Large intestine (tissue), 3 donors: Measurements from ENCODE around the gene SLC9A2. TPM values are rescaled to one million over a fixed set of nuclear protein-coding genes. Genes with fewer than 3 reads are reported as not detected.

Experiments used
- DNase-seq, 2 donors: peaks; one replicate each; pipeline versions ENCODE4 v3.0.0 to v3.0.0-alpha.2; 2013
- H3K27ac ChIP-seq: one replicate; pipeline ENCODE4 v1.5.1; 2013; ENCODE audit warnings: low read length
- H3K27me3 ChIP-seq: 2 replicates; pipeline ENCODE4 v1.6.1; 2013; ENCODE audit warnings: low read length; ENCODE audit not compliant: control insufficient read depth, insufficient read depth
- H3K36me3 ChIP-seq: 2 replicates; pipeline ENCODE4 v1.6.1; 2013; ENCODE audit warnings: low read length; ENCODE audit not compliant: control insufficient read depth, insufficient read depth
- H3K4me1 ChIP-seq: one replicate; pipeline ENCODE4 v1.6.1; 2013; ENCODE audit warnings: low read length; ENCODE audit not compliant: control insufficient read depth, insufficient read depth
- H3K4me3 ChIP-seq: one replicate; pipeline ENCODE4 v1.5.1; 2013; ENCODE audit warnings: low read length
- H3K9me3 ChIP-seq: one replicate; pipeline ENCODE4 v1.6.1; 2013; ENCODE audit warnings: mild to moderate bottlenecking, low read depth, low read length, moderate library complexity; ENCODE audit not compliant: control insufficient read depth
- WGBS: methylation state at CpG from one replicate; pipeline ENCODE4 v1.1.5; 2013; ENCODE audit warnings: low lambda C conversion rate; ENCODE audit not compliant: insufficient coverage; 5-methylcytosine and 5-hydroxymethylcytosine counted together
- polyA plus RNA-seq: library from polyadenylated mRNA; unstranded; fragments of 120-200 nt; gene quantifications from one replicate; pipeline ENCODE4 v1.2.1, GENCODE V29; 2013

Gene SLC9A2
- polyA plus RNA-seq, 1 donor: 2.1 TPM

- H3K4me1 ChIP-seq: peaks cover 6% of the 10 kb centered on the region
- H3K36me3 ChIP-seq: no peaks in the 10 kb centered on the region
- WGBS: 100% methylated on average over 1 of the region's 12 CpGs
- no peaks in the 10 kb centered on the region for H3K9me3 ChIP-seq
- no peak overlapping the region for H3K27ac ChIP-seq
- no peak overlapping the region for H3K4me3 ChIP-seq
- no peak for DNase-seq
- no peaks in the 10 kb centered on the region for H3K27me3 ChIP-seq
Measured at GRCh38 chr2:102704531-102704930, 85.2 kb downstream of the SLC9A2 start.

DNA sequence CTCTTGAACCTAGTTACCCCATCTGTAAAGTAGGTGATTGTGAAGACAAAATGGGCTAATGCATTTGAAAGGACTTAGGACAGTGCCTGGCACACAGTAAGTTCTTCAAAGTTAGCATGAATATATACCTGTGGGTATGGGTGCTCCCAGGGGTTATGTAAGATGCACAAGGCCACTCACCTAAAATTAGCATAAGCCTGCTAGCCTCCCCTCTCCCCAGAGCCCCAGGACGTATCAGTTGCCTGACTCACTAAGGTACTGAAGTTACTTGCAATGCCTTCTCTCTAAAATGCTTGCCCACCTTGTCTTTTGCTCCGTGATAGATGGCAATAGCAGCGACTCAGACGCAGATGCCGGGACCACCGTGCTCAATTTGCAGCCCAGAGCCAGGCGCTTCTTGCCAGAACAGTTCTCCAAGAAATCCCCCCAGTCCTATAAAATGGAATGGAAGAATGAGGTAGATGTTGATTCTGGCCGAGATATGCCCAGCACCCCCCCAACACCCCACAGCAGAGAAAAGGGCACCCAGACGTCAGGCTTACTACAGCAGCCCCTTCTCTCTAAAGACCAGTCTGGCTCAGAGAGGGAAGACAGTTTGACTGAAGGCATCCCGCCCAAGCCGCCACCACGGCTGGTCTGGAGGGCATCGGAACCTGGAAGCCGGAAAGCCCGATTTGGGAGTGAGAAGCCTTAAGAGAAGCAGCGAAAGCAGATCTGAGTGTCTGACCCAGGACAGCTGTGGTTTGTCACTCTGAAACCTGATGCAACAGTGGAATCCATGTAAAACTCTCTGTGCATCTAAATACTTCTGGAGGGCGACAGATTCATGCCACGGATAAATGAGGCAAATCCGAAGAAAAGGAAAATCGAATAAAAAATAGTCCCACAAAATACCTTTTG lies 88.7 kb downstream of the SLC9A2 start:
- 98% methylated on average over 4 of the region's 20 CpGs for WGBS
- no peak overlapping the region for H3K4me3 ChIP-seq
- peaks cover 6% of the 10 kb centered on the region for H3K4me1 ChIP-seq
- H3K9me3 ChIP-seq: no peaks in the 10 kb centered on the region
- no peaks in the 10 kb centered on the region for H3K27me3 ChIP-seq
- H3K27ac ChIP-seq: no peak overlapping the region
- DNase-seq: no peak
- no peaks in the 10 kb centered on the region for H3K36me3 ChIP-seq

DNA sequence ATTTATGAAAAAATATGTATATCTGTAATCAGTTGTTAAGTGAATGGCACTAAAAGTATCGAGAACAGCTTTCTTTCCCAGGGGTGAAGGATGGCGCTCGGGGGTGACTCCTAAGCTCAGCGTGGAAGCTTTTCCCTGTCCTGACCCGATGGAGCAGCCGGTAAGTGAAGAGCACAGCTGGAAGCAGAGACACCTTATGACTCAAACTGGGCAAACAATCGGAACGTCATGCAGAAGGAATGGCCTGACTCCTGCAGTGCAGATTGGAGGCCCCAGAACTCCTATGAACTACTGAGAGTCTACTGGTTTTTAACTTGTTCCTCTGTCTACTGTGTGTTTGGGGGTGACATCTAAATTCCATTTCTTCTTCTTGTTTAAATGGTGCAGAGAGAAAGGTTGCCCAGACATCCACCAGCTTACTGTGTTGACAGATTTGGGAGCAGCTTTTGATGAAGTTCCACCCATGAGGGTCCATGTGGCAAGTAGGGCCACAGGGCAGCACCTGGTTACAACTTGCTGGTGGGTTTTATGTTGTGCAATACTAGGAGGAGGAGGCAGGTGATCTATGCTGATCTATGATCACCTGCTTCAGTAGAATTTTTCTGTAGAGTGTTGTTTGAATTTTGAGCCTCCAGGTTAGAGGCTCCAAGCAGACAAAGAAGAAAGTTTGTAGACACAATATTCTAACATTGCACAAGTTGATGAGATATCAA lies 89.7 kb downstream of the SLC9A2 start:
- Histone ChIP-seq H3K27ac (no peak overlapping the region), H3K9me3 (no peaks in the 10 kb centered on the region), H3K4me3 (no peak overlapping the region), H3K36me3 (no peaks in the 10 kb centered on the region), H3K4me1 (peaks cover 6% of the 10 kb centered on the region), H3K27me3 (no peaks in the 10 kb centered on the region)
- WGBS: 100% methylated on average over 1 of the region's 8 CpGs
- peak; percentile 22 to 38 for DNase-seq

DNA sequence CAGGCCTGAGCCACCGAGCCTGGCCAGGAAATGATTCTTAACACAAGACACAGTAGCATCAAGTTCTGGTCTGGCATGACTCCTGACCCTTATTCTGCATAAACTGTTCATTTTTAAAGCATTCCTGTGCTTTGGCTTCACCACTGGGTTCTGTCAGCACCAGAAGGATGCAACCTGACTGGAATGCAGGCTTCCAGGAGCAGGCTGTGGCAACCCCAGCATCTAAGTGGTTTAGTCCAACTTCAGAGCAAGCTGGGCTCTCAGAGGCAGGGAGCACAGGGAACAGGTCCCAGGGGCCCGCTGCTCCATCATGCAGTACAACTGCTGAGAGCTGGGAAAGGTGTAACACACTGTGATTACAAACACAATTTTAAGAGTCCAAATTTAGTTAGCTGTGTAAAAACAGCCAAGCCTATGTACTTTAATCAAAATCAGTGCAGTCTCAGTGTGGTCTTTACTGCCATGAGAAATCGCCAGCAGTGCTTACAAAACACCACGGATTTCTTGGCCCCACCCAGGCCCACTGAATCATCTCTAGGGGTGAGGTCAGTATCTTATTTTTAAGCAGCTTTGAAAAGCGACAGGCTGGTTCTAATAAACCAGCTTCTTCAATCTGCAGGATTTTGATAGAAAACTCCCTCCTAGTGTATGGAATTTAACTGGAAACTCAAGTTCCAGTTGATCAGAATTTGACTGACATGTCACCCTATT lies 98.1 kb downstream of the SLC9A2 start:
- WGBS: no CpG with 5 or more reads among the region's 5 CpGs
- no peaks in the 10 kb centered on the region for H3K9me3 ChIP-seq
- no peak overlapping the region for H3K4me3 ChIP-seq
- no peaks in the 10 kb centered on the region for H3K27me3 ChIP-seq
- peaks cover 44% of the 10 kb centered on the region for H3K36me3 ChIP-seq
- H3K4me1 ChIP-seq: no peaks in the 10 kb centered on the region
- DNase-seq: no peak
- no peak overlapping the region for H3K27ac ChIP-seq

DNA sequence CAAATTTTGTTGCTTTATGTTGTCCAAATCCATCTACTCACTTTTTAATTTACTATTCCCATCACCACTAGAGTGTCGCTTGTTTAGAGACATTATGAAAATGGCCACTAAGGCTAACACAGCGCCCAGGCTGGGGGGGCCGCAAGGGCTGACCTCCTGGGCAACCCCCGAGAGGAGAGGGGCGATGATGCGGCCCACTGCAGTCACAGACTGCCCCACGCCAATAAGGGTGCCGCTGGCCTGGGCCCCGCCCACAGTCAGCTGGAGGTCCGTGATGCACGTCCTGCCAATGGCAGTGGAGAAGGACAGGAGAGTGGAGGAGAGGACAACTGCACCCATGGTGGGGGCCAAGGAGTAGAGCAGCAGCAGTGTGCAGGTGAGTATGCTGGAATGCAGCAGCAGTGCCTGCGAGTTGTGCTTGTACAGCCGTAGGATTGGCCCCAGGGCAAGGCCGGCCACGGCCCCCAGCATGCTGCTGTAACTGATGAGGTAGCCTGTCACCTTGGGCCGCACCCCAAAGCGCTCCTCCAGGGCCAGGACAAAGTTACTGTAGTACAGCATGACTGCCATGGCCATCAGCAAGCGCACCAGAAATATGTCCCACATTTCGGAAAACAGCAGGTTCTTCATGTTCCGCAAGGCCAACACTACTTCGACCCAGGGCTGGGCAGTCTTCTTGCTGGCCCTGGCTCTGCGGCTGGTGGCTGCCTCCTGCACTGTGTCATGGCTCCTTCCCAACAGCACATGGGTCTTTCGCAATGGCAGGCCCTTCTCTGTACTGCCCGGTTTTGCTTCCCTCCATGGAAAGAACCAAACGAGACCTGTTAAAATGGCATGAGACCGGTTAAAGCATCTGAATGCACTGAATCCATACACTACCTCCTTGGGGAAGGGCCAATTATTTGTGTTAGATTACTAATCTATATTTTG lies 99.3 kb downstream of the SLC9A2 start:
- WGBS: no CpG with 5 or more reads among the region's 26 CpGs
- Histone ChIP-seq H3K27ac (no peak overlapping the region), H3K36me3 (peaks cover 50% of the 10 kb centered on the region), H3K9me3 (no peaks in the 10 kb centered on the region), H3K4me1 (no peaks in the 10 kb centered on the region), H3K27me3 (no peaks in the 10 kb centered on the region), H3K4me3 (no peak overlapping the region)
- DNase-seq: no peak

GRCh38 chr2:102724016-102724490 lies 104.7 kb downstream of the SLC9A2 start:
- no peak for DNase-seq
- peaks cover 61% of the 10 kb centered on the region for H3K36me3 ChIP-seq
- WGBS: no CpG with 5 or more reads among the region's 7 CpGs
- no peaks in the 10 kb centered on the region for H3K9me3 ChIP-seq
- H3K4me3 ChIP-seq: no peak overlapping the region
- H3K27ac ChIP-seq: no peak overlapping the region
- H3K4me1 ChIP-seq: no peaks in the 10 kb centered on the region
- no peaks in the 10 kb centered on the region for H3K27me3 ChIP-seq

DNA sequence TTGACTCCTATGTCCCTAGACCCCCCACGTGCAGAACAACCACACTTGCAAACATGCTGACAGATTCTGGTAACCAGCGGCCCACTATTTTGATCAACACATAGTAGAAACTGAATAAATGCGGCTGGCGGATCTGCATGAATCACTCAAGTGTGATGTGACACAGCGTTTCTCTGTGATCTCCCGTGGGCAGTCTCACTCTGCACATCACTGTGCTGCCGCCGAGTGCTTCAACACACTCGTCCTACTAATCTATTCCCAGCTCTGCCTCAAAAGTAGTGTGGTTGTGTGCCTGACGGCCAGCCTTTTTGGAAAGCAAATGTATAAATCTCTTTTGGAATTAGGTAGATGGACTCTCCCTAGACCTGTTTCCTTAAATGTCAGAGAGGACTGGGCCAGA lies 105.2 kb downstream of the SLC9A2 start:
- Histone ChIP-seq H3K27me3 (no peaks in the 10 kb centered on the region), H3K36me3 (peaks cover 58% of the 10 kb centered on the region), H3K27ac (no peak overlapping the region), H3K4me3 (no peak overlapping the region), H3K4me1 (no peaks in the 10 kb centered on the region), H3K9me3 (no peaks in the 10 kb centered on the region)
- whole genome bisulfite sequencing: no CpG with 5 or more reads among the region's 10 CpGs
- no peak for DNase-seq

DNA sequence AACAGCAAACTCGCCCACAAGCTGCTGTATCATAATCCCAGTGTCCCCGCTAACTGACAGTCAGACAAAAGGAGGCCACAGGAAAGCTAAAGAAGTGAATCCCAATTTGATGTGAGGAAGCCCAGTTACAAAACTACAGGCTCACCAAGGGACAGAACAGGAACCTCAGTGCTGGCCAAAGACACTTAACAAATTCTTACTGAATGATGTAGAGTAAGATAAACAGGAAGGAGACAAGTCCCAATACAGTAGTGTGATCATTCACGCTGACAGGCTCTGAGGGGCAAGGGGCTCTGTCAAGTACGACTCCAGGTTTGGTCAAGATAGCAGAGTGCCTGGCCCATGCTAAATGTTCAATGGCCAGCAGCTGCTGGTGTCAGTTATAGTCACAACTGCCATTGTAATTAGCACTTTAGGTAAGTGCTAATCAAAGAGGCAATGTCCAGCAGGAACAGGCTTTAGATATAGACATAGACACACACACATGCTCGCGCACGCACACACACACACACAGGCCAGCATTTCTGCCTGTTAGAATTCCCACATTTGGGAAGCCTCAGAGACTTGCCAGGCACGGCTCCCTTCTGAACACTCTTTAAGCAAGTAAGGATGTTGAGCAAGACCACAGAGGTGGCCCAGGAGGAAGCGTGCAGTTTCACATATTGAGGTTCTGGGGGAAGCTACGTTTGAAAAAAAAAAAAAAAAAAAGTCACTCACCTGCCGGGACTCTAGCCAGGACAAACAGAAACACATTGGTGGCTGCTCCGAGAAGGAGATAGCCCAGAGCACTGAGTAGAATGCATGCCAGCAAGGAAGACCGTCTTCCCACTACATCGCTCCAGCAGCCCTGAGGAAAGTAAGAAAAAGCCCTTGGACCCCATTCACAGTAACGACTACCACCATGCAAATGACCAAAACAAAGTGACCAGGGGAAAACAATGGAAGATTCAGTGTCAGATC lies 107.1 kb downstream of the SLC9A2 start:
- H3K27ac ChIP-seq: no peak overlapping the region
- H3K27me3 ChIP-seq: no peaks in the 10 kb centered on the region
- no peaks in the 10 kb centered on the region for H3K4me1 ChIP-seq
- H3K9me3 ChIP-seq: no peaks in the 10 kb centered on the region
- H3K36me3 ChIP-seq: peaks cover 55% of the 10 kb centered on the region
- no peak for DNase-seq
- WGBS: 8% methylated on average over 2 of the region's 15 CpGs
- H3K4me3 ChIP-seq: no peak overlapping the region
